Upper lobe of left lung (tissue), 6 donors: Measurements from ENCODE around the gene CCDC51. TPM values are rescaled to one million over a fixed set of nuclear protein-coding genes. Genes with fewer than 3 reads are reported as not detected.
A peak's percentile ranks its signal among the peaks of the same experiment; 100 is the strongest.

Experiments
- ATAC-seq, 2 donors: fragments of 200-7000 bp; cut with Tn5 transposase; one replicate each; pipeline ENCODE4 v1.9.1; 2022; ENCODE audit warnings: mild to moderate bottlenecking in 2 of 2, moderate library complexity in 2 of 2; ENCODE audit not compliant: low FRiP score in 2 of 2
- DNase-seq, 2 donors: peaks; one replicate each; pipeline ENCODE4 v3.0.0-alpha.2; 2019 to 2020
- H3K27ac ChIP-seq, 4 donors: fragments of 200-600 bp; sonication (generic); one replicate each; pipeline ENCODE4 v1.5.1; 2016 to 2019
- H3K27me3 ChIP-seq, 4 donors: fragments of 200-600 bp; sonication (generic); one replicate each; pipeline ENCODE4 v1.5.1; 2017 to 2019
- H3K36me3 ChIP-seq, 4 donors: fragments of 200-600 bp; sonication (generic); one replicate each; pipeline ENCODE4 v1.5.1; 2016 to 2019
- H3K4me1 ChIP-seq, 4 donors: fragments of 200-600 bp; sonication (generic); one replicate each; pipeline ENCODE4 v1.5.1; 2018 to 2019
- H3K4me3 ChIP-seq, 4 donors: fragments of 200-600 bp; sonication (generic); one replicate each; pipeline ENCODE4 v1.5.1; 2017 to 2019; ENCODE audit warnings: mild to moderate bottlenecking in 2 of 4, moderate library complexity in 1 of 4
- H3K9me3 ChIP-seq, 4 donors: fragments of 200-600 bp; sonication (generic); one replicate each; pipeline ENCODE4 v1.5.1; 2018 to 2019
- EP300 ChIP-seq, 4 donors: sonication (generic); formaldehyde crosslinking; IDR thresholded peaks; one replicate each; pipeline ENCODE4 v1.5.1; 2017; ENCODE audit warnings: antibody characterized with exemption in 4 of 4, control low read depth in 2 of 4
- POLR2A ChIP-seq, 4 donors: fragments of 450-650 bp; IDR thresholded peaks; one replicate each; pipeline ENCODE4 v1.5.1; 2016 to 2017; ENCODE audit warnings: antibody characterized with exemption in 4 of 4, mild to moderate bottlenecking in 2 of 4
- POLR2AphosphoS5 ChIP-seq, 2 donors: sonication (generic); formaldehyde crosslinking; IDR thresholded peaks; one replicate each; pipeline ENCODE4 v1.5.1; 2017; ENCODE audit warnings: antibody characterized with exemption in 2 of 2
- WGBS, 2 donors: methylation state at CpG; one replicate each; pipeline ENCODE4 v1.1.5; 2017 to 2018; 5-methylcytosine and 5-hydroxymethylcytosine counted together
- total RNA-seq, 6 donors: library from RNA; depleted of rRNA in 4 of 6; stranded (reverse); fragments of >200 nt in 4 of 6; gene quantifications; one replicate each; pipeline versions ENCODE4 v1.1.0 to v1.2.1, GENCODE V29; 2016 to 2021
- TF ChIP-seq, protein P1 (sequence below), 6 experiments: fragments of 450-650 bp in 4 of 6; fragments of 200-600 bp in 2 of 6; sonication (generic) in 2 of 6; IDR thresholded peaks; one replicate each; pipeline ENCODE4 v1.5.1; 2016 to 2019; ENCODE audit warnings: antibody characterized with exemption in 6 of 6
- donor health status: DM: no; HTN: no; CAD: no; lungs with moderate emphysema.
- donor health status: DM: no; HTN: yes; CAD: no; lungs with severe emphysema.

Gene CCDC51
- total RNA-seq, 6 donors from 2014 or later, result 6.3 to 18.2 (median 13.2) TPM

DNA sequence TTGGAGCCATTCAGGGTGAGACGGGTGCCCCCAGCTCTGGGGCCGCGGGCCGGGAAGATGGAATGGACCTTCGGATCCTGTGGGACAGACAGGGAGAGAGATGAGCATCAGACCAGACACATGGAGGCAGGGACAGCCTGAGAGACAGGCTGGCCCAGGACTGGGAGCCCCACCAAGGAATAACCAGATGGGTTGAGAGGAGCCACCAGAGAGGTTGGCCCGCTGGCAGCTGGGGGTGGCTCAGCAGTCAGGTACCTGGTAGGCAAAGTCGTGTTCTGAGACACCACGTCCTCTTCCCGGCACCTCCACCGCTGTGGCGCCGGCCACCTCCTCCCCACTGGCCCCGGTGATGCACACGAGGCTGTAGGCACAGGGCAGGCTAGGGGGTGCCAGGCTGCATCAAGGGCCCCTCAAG, 23.8 kb downstream of the CCDC51 start:
- Histone ChIP-seq H3K27me3 (no peaks in the 10 kb centered on the region), H3K4me3 (no peak overlapping the region), H3K27ac (no peak overlapping the region), H3K4me1 (no peaks in the 10 kb centered on the region), H3K9me3 (no peaks in the 10 kb centered on the region), H3K36me3 (peaks cover 5 to 91% (median 71%) of the 10 kb centered on the region in 4 donors)
- 92 to 94% methylated on average over 10 to 14 of the region's 14 CpGs for WGBS, 2 donors
- TF ChIP-seq EP300 (IDR thresholded peaks at IDR 0.05), result no peak
- TF ChIP-seq, protein P1, sequence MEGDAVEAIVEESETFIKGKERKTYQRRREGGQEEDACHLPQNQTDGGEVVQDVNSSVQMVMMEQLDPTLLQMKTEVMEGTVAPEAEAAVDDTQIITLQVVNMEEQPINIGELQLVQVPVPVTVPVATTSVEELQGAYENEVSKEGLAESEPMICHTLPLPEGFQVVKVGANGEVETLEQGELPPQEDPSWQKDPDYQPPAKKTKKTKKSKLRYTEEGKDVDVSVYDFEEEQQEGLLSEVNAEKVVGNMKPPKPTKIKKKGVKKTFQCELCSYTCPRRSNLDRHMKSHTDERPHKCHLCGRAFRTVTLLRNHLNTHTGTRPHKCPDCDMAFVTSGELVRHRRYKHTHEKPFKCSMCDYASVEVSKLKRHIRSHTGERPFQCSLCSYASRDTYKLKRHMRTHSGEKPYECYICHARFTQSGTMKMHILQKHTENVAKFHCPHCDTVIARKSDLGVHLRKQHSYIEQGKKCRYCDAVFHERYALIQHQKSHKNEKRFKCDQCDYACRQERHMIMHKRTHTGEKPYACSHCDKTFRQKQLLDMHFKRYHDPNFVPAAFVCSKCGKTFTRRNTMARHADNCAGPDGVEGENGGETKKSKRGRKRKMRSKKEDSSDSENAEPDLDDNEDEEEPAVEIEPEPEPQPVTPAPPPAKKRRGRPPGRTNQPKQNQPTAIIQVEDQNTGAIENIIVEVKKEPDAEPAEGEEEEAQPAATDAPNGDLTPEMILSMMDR (IDR thresholded peaks at IDR 0.05), result no peak
- TF ChIP-seq POLR2A (IDR thresholded peaks at IDR 0.05), result no peak
- no peak for TF ChIP-seq POLR2AphosphoS5 (IDR thresholded peaks at IDR 0.05)
- ATAC-seq (no peak), DNase-seq (no peak)

DNA sequence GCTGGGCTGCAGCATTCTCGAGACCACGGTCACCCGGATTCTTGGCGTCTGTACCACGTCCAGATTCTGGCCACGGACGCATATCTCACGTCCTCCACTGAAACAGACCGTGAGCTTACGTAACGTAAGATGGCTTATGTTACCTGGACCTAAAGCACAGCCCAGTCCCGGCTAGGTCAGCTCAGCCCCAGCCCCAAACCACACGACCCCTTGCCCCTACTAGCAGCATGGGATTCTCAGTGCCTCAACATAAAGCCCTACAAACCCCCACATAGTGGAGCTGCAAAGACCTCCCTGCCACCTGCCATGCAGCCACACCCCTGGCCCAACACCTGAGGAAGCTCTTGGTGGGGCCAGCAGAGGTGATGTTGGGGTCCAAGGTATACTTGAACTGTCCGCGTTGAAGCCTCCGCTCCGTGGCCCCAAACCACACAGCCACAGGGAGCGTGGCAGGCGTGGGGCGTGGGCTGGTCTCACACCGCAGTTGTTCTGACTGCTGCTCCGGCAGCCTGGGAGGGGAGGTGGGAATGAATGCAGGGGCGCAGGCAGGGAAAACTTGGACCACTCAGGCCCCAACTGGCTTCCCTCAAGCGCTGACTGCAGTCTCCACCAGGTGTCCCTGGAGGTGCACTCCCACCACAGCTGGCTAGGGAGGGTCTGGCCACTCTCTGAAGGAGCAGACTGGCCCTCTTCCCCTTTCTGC, 24.5 kb downstream of the CCDC51 start:
- no peaks in the 10 kb centered on the region for H3K27me3 ChIP-seq
- 93 to 97% methylated on average over 21 to 22 of the region's 24 CpGs for WGBS, 2 donors
- no peaks in the 10 kb centered on the region for H3K4me1 ChIP-seq
- ATAC-seq (no peak), DNase-seq (no peak)
- H3K36me3 ChIP-seq, result peaks cover 5 to 90% (median 75%) of the 10 kb centered on the region in 4 donors
- H3K27ac ChIP-seq, result no peak overlapping the region
- no peaks in the 10 kb centered on the region for H3K9me3 ChIP-seq
- no peak overlapping the region for H3K4me3 ChIP-seq
- TF ChIP-seq EP300 (IDR thresholded peaks at IDR 0.05) (no peak), POLR2A (IDR thresholded peaks at IDR 0.05) (no peak), POLR2AphosphoS5 (IDR thresholded peaks at IDR 0.05) (no peak)
- TF ChIP-seq, protein P1 (IDR thresholded peaks at IDR 0.05), result no peak

DNA sequence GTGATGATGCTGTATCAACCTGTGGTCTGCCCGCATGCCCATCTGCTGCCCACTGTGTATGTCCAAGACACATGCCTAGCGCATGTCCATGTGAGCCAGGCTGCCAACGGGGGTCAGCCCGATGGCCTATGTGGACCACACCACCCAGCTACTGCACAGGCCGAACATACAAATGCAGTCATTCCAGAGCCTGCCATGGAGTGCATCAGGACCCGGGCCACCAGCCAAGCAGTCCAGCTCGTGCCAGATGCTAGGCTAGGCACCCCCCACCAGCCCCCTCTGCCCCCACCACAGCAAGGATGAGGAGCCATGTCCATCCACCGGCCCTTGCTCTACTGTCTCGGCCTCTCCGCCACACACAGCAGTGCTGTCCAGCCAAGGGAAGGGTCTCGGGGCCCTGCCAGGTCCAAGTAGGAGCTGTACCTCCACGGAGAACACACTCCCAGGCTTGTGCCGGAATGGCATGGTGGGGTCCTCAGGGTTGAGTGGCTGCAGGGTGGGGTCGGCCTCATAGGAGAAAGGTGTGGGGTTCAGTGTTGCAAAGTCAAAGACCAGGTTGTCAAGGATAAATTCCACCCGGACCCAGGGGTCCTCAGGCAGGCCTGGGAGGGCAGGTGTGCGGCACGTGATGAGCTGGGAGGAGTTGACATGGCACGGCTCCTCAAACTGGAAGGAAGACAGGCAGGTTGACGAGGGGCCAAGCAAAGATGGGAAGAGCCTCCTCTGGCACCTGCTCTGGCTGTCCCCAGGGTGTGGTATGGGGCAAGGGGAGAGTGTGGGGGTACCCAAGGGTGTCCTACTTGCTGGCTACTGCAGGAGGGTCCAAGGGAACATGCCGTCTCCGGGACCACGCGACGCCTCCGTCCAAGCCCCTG, 25.3 kb downstream of the CCDC51 start:
- DNase-seq (no peak), ATAC-seq (no peak)
- no peak for TF ChIP-seq EP300 (IDR thresholded peaks at IDR 0.05)
- no peak for TF ChIP-seq POLR2AphosphoS5 (IDR thresholded peaks at IDR 0.05)
- TF ChIP-seq, protein P1 (IDR thresholded peaks at IDR 0.05), result no peak
- no peak for TF ChIP-seq POLR2A (IDR thresholded peaks at IDR 0.05)
- Histone ChIP-seq H3K36me3 (peaks cover 5 to 97% (median 79%) of the 10 kb centered on the region in 4 donors), H3K9me3 (no peaks in the 10 kb centered on the region), H3K4me1 (no peaks in the 10 kb centered on the region), H3K4me3 (no peak overlapping the region), H3K27me3 (no peaks in the 10 kb centered on the region), H3K27ac (no peak overlapping the region)
- 89 to 96% methylated on average over 11 to 25 of the region's 25 CpGs for WGBS, 2 donors

DNA sequence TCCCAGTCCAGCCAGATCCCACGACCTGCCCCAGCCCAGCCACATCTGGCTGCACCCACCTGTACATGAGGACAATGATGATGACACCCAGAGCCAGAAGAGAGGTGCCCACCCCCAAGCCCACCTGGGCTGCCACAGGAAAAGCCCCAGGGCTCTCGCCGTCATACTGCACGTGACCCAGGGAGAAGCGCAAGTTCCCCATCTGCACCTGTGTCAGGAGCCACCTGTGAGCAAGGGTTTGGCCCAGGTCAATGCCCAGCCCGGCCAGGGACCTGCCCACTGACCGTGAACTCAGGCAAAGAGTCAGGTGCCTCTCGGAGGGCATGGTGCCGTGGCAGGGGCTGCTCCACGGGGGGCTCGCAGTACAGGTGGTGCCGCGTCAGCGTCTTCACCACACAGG, 26.3 kb downstream of the CCDC51 start:
- peaks cover 9 to 97% (median 81%) of the 10 kb centered on the region in 4 donors for H3K36me3 ChIP-seq
- H3K27ac ChIP-seq, result no peak overlapping the region
- no peak for ATAC-seq
- H3K4me3 ChIP-seq, result no peak overlapping the region
- no peaks in the 10 kb centered on the region for H3K27me3 ChIP-seq
- H3K9me3 ChIP-seq, result no peaks in the 10 kb centered on the region
- TF ChIP-seq POLR2A (IDR thresholded peaks at IDR 0.05) (no peak), POLR2AphosphoS5 (IDR thresholded peaks at IDR 0.05) (no peak), EP300 (IDR thresholded peaks at IDR 0.05) (no peak)
- TF ChIP-seq, protein P1 (IDR thresholded peaks at IDR 0.05), result no peak
- 94 to 95% methylated on average over 6 to 14 of the region's 14 CpGs for WGBS, 2 donors
- peak in 1 of 2 donors; percentile 62 for DNase-seq
- H3K4me1 ChIP-seq, result no peaks in the 10 kb centered on the region
